Activated T-cell treated with anti-CD3 and anti-CD28 coated beads for 48 hours (primary cell): ENCODE results near the gene RUNX3.

Experiments
- DNase-seq: peaks from one replicate; pipeline ENCODE4 v3.0.0-alpha.2; 2020; ENCODE audit warnings: low read depth

RUNX3 gene

DNA sequence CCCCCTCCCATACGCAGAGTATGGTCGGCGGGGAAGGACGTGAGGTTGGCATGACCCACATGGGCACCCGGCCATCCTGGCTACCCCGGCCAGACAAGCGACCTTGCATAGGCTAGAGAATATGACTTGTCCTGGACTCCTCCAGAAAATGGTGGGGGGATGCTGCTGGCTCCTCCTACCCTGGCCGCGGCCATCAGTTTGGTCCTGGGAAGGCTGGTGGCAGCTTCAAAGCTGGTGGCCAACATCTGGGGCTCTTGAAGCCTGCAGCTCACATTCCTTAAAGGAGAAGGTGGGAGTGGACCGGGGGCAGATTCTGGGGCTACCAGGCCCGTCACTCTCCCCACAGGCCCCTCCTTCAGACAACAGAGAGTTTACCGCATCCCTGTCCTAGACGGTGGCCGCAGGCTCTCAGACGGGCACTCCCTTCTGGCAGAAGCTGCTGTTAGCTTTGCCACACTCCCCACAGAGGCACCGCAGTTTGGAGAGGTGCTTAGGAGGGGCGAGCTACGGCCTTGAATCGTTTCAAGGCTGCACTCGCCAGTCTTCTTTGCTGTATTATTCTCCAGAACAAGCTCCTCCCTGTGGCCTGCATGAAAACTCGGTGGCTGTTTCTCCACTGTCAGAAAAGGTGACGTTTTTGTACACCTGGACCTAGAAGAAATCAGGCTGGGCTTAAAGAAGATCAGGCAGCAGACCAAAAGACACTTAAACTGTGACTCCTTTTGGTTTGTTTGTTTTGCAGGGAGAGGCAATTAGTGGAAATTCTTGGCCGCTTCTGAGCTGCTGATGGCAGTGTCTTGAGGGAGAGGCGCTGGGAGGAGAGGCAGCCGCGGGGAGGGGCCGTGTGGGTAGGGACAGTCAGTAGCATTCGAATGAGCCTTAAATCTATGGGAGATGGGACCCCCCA is 68.0 kb downstream of the RUNX3 start:
- no peak for DNase-seq

DNA sequence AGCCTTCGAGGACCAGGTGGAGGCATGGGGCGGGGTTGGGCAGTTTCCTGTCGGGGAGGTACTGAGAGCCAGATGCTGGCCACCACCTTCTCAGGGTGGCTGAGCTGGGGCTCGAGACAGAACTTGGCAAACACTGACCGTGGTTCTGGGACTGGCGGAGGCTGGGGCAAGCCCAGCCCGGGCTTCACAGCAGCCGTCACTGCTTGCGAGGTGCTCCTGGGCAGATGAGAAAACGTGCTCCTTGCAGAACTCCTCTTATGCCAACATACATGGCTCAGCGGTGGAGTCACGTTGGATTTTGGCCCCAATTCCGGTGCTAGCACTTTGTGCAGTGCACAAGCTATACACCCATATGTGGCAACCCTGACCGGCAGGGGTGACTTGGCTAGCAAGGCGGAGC is 69.2 kb downstream of the RUNX3 start:
- DNase-seq = no peak

DNA sequence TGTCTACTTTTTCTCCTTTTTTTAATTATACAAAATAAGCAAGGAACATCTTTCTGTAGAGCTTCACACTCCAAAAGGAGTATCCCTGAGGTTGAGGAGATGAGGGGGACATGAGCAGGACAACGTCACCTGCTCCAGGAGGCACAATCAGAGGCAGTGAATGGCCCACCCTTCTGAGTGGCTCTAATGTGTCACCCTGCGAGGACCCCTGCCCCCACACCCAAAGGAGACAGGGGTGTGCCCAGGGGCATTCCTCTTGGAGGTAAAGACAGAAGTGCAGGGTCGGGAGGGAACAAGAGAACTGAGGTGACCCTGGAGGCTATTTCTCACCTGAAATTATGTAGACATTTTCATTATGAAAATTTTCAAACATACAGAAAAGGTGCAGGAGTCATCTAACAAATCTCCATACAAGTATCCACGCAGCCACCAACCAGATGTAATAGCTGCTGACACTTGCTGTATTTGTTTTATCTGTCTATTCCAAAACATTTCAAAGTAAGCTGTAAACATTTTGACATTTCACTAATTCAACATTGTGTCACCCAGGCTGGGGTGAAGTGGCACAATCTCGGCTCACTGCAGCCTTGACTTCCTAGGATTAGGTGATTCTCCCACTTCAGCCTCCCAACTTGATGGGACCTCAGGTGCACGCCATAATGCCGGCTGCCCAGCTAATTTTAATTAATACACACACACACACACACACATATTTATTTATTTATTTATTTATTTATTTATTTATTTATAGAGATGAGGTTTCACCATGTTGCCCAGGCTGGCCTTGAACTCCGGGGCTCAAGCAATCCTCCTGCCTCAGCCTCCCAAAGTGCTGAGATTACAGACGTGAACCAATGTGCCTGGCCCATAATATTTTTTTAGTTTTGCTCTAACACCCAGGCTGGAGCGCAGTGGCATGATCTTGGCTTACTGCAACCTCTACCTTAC is 70.7 kb downstream of the RUNX3 start:
- no peak for DNase-seq

DNA sequence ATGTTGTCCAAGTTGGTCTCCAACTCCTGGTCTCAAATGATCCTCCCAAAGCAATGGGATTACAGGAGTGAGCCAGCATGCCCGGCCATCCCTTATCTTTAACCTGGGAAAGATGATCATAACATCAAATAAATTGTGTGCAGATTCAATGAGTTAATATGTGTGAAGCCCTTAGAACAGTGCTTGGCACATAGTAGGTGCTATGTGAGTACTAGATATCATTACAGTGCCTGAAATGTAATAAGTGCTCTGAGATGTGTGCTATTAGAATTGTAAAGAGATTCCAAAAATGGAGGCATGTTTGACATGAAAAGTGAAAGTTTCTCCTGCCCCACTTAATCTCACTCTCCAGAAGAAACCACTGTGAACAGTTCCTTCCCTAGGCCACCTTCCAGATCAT is 71.8 kb downstream of the RUNX3 start:
- no peak for DNase-seq

DNA sequence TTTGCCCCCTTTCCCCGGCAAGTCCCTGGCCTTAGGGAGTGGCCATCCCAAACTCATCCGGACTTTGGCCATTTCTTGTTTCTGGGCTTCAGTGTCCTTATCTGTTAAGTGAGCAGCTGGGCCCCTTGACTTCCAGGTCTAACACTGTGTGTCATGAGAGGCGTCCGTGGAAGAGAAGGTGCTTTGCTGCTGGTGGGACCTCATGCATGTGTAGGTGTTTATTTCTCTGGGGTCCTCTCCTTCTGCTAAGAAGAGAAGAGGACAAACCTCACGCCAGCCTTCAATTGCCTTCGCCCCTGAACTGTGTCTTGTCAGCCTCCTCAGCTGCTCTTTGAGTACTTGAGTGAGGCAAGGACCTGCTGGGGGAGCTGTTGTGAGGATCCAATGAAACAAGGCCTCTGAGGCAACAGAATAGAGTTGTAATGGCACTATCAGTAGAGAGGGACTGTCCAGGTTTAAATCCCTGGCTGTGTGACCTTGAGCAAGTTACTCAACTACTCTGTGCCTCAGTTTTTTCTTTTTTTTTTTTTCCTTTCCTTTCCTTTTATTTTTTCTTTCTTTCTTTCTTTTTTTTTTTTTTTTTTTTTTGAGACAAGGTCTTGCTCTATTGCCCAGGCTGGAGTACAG is 72.5 kb downstream of the RUNX3 start:
- no peak for DNase-seq

DNA sequence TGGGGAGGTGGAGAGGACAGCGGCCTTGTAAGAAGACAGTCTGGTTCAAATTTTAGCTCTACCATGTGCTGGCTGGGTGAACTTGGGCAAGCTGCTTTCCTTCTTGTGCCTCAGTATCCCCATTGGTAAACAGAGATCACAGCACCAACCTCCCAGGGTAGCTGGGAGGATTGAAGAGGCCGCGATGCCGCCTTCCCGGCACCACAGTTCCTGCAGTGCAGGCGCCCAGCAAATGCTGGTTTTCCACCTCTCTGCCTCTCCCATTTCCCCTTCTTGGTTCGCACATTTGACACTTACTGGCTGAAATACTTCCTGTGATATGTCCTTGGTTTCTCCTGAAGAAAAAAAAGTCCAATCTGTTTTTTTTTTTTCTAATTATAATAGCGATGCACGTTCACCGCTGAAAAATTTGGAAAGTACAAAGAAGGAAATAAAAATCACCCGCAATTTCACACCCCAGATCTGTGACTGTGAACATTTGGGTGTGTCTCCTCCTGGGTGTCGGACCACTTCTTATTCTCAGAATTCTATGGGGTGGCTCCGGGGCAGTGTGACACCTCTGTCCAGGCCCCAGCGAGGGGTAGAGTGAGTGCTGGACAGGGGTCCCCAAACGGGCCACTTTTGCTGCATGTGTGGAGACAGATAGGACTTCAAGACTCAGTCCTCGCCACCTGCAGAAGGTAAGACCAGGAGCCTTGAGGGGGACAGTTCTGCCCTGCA is 73.1 kb downstream of the RUNX3 start:
- DNase-seq = no peak

DNA sequence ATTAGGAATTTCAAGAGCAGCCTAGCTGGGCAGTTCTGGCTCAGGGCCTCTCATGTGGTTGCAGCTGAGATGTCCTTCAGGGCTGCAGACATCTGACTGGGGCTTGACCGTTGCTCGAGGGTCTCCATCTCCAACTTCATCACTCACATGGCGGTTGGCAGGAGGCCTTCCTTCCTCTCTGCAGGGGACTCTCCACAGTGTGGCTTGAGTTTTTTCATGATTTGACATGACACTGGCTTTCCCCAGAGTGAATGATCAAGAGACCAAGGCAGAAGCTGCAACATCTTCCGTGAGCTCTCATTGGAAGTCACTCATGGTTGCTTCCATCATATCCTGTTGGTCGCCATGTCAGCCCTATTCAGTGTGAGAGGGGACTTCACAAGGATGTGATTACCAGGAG is 74.6 kb downstream of the RUNX3 start:
- DNase-seq = no peak

DNA sequence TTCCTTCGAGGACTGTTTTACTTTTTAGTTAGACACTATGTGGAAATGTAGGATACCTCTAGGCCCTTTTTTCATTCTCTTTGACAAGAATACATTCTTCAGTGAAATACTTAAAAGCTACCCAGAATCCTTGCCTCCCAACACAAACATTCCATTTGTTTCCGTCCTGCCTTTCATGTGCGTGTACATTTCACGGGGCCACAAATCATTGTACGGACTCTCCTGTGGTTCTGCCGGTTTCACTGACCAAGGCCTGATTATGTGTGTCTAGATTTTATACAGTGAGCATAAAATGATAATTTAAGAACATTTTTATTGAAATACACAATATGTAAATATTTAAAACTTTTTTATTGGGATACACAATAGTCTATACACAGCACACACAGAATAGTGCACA is 76.4 kb downstream of the RUNX3 start:
- no peak for DNase-seq

DNA sequence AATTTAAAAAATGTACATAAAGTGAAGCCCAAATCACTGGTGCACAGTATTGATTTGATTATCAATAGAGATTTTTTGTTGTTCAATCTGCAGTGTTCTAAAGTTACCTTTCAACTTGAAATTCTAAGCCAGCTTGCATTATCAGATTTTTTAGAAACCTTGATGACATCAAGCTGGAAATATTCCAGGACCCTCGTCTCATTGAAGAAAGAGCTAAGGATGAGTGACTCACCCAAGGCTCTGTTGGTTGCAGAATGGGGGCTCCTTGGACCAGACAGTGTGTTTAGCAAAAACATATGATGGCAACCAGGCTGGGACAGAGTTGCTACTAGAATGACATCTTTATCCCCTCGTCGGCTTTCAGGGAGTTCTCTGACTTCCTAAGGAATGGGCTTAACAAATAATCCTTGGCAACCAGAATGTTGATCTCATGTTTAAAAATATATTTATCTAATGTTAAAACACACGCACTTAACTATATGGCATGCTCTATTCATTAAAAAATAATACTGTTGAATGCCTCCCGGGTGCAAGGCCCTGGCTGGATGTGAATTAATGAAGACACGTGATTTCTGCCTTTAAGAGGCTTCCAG is 79.7 kb downstream of the RUNX3 start:
- DNase-seq = no peak

DNA sequence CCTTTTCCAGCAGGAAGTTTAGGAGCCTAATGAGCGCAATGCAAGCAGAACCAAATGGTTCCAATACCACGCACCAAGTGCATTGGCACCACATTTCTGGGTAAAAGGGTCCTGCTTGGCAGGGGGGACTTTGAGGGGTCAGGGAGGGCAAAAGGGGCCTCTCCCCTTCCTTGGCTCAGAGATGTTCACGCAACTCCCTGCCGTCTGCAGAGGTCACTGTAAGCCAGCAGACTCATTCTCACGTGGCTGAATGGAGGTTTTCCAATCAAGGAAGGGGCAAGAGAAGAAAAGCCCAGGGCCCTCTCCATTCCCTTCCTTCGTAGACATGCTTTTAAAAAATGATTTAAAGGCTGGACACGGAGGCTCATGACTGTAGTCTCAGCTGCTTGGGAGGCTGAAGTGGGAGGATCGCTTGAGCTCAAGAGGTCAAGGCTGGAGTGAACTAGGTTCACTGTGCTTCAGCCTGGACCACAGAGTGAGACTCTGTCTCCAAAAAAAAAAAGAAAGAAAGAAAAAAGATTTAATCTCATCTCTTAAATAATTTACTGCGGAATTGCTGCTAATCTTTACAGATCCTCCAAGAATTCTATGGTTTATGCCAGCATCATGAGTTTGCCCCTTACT is 80.3 kb downstream of the RUNX3 start:
- no peak for DNase-seq
